ENCODE data around the gene MCF2L.
"Not testable (repeated sequence)": the region's sequence is repeated elsewhere in the genome, so short reads cannot be mapped to it uniquely, and the experiment has no call there.

Gene MCF2L

GRCh38 chr13:113090806-113091205 is 121.8 kb downstream of the MCF2L start:
- no peak for DNase-seq (ENCODE audit: low read depth in 1 of 2, low spot score in 1 of 2)

DNA sequence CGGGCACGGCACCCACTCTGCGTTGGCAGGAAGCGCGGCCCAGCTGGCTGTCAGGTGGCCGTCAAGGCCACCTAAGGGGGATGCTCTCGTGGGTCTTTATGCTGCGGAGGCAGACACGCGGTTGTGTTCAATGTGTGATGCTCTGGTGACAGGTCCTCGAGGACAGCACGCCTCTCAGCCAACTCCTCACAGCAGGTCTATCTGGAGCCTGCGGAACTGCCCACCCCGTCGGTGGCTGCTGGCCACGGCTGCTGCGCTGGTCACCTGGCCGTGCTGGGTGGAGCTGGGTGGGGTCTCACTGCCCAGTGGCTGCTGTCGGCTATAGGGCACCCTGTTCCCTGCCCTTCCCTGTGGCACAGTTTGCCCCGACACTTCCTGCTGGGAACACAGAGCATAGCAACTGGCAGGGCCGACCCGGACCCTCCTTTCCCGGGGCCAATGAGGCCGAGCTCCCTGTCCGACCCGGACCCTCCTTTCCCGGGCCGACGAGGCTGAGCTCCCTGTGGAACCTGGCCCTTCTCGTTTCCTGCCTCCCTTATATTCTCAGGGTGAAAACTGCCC is 122.3 kb downstream of the MCF2L start:
- no peak for DNase-seq (ENCODE audit: low read depth in 1 of 2, low spot score in 1 of 2)

- DNase-seq (ENCODE audit: low read depth in 1 of 2, low spot score in 1 of 2): no peak
These were observed 123.1 kb downstream of the MCF2L start for GRCh38 chr13:113091891-113092775.

DNA sequence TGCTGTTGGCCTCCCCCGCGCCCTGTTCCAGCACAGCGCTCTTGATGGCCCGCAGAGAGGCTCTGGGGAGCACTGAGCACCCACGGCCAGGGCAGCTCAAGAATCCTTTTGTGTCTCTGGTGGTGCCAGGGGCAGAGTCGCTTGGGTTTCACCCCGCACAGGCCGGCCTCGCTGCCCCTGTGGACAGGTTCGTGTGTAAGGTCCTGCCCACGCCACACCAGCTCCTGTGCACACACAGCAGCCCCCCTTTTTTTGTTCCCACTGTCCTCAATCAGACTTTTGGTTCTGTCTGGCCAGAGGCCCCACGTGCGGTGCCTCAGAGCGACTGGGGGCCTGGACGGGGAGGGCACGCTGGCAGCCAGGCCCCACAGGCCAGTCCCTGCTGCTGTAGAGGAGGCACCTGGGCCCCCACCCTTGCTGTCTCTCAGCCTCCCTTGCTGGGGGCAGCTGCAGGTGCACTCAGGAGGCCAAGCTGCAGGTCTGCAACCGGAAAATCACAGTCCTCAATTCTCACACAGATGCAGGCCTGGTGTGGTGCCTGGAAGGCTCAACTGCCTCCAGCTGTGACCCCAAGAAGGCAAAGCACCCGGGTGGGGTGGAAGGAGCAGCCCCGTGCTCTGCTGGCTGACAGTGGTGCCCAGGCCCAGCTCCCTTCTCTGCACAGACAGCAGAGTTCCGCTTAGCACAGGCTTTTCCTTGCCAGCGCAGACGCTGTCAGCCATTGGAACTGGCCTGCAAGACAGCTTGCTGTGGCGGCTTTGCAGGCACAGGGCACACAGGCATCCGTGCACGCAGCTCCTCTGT is 124.0 kb downstream of the MCF2L start:
- DNase-seq (ENCODE audit: low read depth in 1 of 2, low spot score in 1 of 2): no peak

- no peak for DNase-seq (ENCODE audit: low read depth in 1 of 2, low spot score in 1 of 2)
These were observed 124.8 kb downstream of the MCF2L start for GRCh38 chr13:113093580-113094409.

DNA sequence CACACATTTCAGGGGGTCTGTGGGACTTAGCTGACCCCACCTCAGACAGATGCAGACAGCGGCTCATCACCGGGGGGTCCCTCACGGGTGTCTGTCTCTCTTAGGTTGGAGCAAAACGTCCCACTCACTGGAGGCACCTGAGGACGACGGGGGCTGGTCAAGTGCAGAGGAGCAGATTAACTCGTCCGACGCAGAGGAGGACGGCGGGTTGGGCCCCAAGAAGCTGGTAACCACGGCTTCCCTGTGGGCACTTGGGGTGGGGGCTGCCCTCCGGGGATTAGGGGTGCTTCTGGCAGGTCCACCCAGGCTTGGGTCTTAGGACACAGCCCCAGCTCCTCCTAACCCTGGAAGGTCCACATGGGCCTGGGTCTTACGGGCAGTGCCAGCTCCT is 125.4 kb downstream of the MCF2L start:
- no peak for DNase-seq (ENCODE audit: low read depth in 1 of 2, low spot score in 1 of 2)

GRCh38 chr13:113095146-113096051 is 126.4 kb downstream of the MCF2L start:
- DNase-seq (ENCODE audit: low read depth in 1 of 2, low spot score in 1 of 2): no peak

DNA sequence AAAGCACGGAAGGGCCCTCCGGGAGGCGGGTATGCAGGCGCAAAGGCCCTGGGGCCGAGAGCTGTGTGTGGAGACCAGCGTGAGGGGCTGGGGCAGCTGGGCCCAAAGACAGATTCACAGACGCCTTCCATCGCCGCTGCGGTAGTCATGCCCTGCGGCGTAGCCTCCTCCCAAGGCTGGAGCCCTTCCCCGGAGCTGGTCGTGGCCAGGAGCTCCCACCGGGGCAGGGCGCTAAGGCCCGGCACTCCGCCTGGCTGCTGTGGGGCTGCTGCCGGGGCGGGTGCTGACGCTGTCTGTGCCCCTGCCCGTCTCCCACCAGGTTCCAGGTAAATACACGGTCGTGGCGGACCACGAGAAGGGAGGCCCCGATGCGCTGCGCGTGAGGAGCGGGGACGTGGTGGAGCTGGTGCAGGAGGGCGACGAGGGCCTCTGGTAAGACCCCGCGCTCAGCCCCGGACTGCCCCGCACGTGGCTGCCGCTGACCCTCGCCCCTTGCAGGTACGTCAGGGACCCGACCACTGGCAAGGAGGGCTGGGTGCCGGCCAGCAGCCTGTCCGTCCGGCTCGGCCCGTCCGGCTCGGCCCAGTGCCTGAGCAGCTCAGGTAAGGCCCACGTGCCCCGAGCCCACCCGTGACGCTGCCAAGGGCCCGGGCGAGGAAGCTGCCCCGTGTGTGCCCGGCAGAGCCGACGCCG is 127.2 kb downstream of the MCF2L start:
- DNase-seq (ENCODE audit: low read depth in 1 of 2, low spot score in 1 of 2): no peak

DNA sequence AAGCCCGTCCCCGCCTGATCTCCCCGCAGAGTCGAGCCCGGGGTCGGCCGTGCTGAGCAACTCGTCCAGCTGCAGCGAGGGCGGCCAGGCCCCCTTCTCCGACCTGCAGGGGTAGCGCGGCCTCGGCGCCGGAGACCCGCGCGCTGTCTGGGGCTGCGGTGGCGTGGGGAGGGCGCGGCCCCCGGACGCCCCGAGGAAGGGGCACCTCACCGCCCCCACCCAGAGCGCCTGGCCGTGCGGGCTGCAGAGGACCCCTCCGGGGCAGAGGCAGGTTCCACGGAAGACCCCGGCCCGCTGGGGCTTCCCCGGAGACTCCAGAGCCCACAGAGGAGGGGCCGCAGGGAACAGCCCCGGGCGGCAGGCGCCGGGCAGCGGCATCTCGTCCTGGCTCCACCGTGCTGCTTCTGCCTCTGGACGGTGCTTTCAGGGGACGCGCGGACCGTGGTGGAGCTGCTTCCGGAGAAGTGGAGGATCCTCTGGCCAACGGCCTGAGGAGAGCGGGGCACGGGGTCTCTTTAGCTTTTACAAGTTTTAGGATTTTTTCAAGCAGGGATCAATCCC is 127.8 kb downstream of the MCF2L start:
- DNase-seq (ENCODE audit: low read depth in 1 of 2, low spot score in 1 of 2): no peak

DNA sequence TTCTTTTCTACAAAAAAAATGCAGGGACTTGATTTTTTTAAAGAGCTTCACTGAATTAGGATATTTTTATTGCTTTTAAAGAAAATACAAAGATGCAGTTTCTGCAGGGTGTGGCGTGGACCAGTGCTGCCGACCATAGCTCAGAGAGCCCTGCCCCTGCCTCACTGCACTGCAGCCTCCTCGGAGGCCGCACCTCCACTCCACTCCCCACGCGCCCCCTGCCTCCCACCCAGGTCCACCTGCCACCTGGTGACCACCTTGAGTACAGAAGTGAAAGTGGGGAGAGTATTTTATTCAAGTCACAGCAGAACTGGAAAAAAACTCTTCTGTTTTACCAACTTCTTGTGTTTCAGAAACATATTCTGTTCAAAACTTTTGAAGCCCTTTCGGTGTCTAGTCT is 128.6 kb downstream of the MCF2L start:
- DNase-seq (ENCODE audit: low read depth in 1 of 2, low spot score in 1 of 2): no peak

GRCh38 chr13:113098162-113098732 is 129.2 kb downstream of the MCF2L start:
- DNase-seq (ENCODE audit: low read depth in 1 of 2, low spot score in 1 of 2): no peak

DNA sequence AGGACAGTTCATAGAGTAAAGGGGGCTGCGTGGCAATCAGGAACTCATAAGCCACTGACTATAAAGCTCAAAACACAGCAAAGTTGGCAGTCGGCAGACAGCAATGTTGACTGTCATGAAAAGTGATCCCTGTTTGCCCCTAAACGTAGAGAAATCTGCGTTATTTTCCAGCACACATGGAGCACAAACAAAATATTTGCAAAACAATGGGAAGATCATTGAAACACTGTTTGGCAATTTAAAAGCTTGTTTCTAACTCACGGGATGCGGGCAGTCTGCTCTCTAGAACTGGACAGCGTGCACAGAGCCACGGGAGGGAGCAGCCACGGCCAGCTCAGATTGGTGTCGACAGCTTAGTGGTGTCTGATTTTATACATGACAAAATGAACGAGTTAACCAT is 130.1 kb downstream of the MCF2L start:
- DNase-seq (ENCODE audit: low read depth in 1 of 2, low spot score in 1 of 2): no peak

DNA sequence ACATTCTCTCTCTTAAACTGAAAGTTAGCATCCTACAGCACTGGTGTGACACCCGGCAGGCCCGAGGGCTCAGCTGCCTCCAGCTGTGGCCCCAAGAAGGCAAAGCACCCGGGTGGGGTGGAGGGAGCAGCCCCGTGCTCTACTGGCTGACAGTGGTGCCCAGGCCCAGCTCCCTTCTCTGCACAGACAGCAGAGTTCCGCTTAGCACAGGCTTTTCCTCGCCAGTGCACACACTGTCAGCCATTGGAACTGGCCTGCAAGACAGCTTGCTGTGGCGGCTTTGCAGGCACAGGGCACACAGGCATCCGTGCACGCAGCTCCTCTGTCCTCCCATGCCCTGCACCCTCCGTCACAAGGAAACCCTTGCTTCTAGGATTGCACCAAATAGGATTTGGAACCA is 133.3 kb downstream of the MCF2L start:
- not testable (repeated sequence) for DNase-seq (ENCODE audit: low read depth in 1 of 2, low spot score in 1 of 2)

DNA sequence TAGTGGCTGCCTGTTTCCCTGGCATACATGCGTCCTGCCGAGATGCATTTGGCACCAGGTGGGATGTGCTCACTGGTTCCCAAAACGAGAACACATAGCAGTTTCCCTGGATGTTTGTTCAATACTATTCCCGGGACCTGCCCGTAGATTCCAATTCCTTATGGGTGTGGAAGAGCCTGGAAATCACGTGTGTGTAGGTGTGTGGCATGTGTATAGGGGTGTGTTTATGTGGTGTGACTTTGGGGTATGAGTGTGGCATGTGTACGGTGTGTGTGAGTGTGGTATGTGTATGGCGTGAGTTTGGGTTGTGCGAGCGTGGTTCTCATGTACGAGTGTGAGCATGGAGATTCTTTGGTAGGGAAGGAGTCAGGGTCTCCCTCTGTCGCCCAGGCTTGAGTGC is 133.7 kb downstream of the MCF2L start:
- no peak for DNase-seq (ENCODE audit: low read depth in 1 of 2, low spot score in 1 of 2)

DNA sequence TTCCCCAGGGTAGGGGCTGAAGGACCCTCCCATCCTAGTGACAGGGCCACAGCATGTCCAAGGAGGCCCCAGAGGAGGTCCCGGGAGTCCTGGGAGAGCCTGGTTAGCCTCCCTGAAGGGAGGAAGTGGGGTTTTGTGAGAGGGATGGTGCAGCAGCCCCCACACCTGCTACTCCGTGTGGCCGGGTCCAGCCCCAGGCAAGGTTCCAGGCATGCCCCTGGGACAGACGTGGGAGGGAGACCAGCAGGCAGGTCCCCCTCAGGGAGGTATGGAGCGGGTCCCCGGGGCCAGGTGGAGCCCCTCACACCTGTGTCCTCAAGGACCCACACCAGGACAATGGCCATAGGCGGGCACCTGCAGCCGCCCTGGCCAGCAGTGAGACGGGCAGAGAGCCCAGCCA is 134.6 kb downstream of the MCF2L start:
- no peak for DNase-seq (ENCODE audit: low read depth in 1 of 2, low spot score in 1 of 2)

DNA sequence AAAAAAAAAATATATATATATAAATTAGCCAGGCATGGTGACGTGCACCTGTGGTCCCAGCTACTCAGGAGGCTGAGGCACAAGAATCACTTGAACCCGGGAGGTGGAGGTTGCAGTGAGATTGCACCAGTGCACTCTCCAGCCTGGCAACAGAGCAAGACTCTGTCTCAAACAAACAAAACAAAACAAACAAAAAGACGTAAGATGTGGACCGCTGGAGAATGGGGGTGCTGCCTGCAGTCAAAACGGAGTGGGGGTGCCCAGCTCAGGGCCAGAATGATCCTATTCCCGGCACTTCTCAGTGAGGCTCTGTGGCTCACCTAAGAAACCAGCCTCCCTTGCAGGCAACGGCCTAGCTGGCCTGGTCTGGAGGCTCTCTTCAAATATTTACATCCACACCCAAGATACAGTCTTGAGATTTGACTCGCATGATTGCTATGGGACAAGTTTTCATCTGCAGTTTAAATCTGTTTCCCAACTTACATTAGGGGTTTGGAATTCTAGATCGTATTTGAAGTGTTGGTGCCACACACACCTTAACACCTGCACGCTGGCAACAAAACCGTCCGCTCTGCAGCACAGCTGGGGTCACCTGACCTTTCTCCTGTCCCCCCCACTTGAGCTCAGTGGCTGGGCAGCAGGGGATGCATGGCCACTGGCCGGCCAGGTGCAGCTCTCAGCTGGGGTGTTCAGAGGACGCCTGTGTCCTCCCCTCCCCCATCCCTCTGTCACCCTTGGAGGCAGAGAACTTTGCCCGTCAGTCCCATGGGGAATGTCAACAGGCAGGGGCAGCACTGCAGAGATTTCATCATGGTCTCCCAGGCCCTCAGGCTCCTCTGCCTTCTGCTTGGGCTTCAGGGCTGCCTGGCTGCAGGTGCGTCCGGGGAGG is 136.3 kb downstream of the MCF2L start, which contains the start of gene F7:
Gene F7, plus strand, starts transcription at position 760 of the 889 bp plus-strand sequence. Its CDS starts 51 bp downstream, at position 811.
- no peak for DNase-seq (ENCODE audit: low read depth in 1 of 2, low spot score in 1 of 2)

GRCh38 chr13:113105921-113106452 is 137.0 kb downstream of the MCF2L start:
- DNase-seq (ENCODE audit: low read depth in 1 of 2, low spot score in 1 of 2): no peak
